GM18508 (cell line): Measurements from ENCODE around the gene ZNF394.

Experiments
- ATAC-seq: cut with Tn5 transposase; IDR thresholded peaks from one replicate; pipeline ENCODE4 v1.9.1; 2021; ENCODE audit warnings: moderate number of reproducible peaks; ENCODE audit not compliant: insufficient read depth, unreplicated experiment

ZNF394 gene

DNA sequence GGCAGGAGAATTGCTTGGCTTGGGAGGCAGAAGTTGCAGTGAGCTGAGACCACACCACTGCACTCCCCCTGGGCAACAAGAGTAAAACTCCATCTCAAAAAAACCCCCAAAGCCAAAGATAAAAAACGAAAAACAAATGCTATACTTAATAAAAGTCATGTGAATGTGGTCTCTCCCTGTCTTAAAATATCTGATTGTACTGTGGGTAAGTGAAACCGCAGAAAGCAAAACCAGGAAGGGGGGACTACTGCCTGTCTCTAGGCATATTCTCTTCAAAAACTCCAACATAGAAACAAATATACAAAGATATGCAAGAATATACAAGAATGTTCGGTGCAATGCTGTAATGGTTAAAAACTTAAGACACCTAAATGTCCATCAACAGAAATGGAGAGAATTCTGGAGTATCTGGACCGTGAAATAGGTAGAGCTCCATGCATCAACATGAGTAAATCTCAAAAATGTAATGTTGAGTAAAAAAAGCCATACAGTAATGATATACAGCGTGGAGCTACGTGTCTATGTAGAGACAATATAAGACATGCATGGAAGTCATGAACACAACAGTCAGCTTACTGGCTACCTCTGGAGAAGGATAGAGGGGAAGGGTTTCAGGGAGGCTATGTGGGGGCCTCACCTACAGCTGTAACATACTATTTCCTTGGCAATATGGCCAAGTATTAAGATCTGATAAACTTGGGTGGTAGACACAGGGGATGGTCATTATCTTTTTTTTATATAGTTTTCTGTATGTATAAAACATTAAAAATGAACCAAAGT, 2.1 kb downstream of the ZNF394 start:
- ATAC-seq = no peak

DNA sequence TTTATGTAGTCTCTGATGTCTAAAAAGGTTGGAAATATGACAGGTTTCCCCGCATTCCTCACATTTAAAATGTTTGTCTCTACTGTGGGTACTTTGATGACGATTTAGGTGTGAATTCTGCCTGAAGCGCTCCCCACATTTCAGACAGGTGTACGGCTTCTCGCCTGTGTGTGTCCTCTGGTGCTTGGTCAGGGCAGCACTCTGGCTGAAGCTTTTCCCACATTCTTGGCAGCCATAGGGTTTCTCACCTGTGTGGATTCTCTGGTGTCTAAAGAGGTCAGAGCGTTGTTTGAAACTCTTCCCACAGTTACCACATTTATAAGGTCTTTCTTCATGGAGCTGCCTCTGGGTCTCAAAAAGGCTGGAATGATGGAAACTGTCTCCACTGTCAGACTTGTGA, 6.3 kb downstream of the ZNF394 start:
- no peak for ATAC-seq

DNA sequence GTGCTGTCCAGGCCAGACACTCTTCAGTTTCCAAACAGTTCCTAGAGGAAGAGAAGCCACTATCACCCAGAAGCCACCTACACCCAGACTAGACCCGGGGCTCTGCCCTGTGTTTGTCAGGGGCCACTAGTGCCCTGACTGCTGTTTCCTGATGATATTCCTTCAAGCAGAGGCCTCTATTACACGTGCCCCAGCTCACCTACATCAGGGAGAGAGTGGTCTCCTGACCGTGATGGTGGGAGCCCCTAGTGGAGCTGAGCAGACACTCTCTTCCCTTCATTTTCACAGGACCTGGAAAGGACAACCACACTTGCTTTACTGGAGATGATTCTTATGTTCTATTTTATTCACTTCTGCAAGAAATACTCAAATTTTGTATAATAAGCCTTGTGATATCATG, 9.2 kb downstream of the ZNF394 start:
- ATAC-seq = no peak

DNA sequence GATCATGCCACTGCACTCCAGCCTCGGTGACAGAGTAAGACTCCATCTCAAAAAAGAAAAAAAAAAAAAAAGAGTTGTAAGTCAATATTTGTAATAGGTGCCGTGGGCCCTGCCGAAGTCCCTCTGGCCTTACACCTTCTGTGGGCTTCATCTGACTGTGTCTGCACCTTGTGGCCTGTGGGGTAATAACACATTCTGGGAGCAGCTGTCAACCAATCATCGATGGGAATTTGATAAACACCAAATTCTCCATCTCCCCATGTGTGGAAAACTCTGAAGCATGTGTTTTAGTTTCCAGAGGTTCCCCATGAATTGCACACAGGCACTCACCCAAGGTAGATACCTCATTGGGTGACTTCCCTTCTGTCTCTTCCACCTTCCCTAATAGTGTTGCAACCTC, 10.8 kb downstream of the ZNF394 start:
- no peak for ATAC-seq

DNA sequence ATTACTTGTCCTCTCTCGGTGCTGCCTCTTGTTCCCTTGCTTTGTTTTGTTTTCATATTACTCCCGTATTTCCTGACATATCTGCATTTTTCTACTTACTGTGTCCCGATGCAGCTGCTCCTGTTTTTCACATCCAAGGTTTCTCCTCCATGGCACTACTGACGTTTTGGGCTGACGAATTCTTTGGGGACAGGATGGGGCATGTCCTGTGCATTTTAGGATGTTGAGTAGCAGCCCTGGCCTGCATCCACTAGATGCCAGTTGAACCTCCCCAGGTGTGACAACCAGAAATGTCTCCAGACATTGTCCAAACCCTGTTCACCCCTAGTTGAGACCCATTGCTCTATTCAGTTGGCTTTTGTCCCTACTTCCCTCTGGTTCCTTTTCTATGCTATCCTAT, 15.0 kb downstream of the ZNF394 start:
- ATAC-seq = no peak

DNA sequence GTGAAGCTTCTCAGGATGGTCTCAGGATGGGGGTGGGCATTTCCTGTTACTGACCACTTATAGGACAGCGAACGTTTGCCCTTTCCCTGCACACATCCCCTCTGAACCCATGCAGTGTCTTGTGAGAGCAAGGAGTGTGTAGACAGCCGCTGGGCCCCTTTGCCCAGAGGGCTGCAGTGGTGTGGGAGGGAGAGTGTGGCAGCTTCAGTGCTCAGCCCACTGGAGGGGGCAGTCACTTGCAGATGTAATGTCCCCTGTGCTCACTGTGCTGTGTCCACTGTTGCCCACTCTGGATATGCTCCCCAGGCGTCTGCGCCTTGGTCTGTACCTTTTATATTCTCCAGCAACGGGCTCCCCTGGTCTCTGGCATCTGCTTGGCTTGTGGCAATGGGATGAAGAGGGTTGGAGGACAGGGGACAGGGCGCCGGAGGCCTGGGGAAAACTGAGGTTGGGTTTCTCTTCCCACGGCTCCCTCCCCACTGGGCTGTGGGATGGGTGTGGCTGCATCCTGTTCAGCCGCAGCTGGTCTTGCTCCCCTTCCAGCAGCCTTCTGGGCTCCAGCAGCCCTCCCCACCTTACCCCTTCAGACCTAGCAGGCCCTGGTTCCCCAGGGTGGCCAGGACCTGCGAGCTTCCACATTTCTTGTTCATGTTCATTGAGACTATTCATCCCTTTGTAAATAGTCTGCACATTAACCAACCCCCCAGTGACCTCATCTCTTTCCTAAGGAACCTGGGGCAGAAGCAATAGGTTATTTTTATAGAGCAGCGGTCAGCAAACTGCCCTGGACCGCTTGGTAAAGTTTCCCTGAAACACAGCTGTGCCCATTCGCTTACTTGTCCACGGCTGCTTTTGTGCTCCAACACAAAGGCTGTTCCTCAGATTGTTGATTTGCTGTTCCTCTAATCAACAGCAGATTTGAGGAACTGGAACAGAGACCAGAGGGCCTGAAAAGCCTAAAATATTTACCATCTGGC, 21.3 kb downstream of the ZNF394 start:
- no peak for ATAC-seq

DNA sequence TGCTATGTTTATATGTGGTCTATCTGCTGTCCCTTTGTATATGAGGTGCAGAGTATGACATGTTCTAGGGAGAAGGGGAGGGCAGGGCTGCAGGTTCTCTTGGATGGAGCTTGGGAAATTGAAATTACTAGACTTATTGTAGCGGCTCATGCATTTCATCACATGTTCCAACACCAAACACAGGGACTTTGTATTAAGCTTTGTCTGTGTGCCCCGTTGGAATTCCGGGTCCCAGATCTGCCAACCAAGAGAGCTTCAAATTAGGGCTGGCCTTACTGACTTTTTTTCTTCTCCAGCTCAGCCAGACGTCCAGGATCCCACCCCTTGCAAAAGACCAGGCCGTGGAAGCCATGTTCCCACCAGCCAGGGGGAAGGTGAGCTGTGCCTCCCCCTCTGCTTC, 24.0 kb downstream of the ZNF394 start:
- no peak for ATAC-seq

DNA sequence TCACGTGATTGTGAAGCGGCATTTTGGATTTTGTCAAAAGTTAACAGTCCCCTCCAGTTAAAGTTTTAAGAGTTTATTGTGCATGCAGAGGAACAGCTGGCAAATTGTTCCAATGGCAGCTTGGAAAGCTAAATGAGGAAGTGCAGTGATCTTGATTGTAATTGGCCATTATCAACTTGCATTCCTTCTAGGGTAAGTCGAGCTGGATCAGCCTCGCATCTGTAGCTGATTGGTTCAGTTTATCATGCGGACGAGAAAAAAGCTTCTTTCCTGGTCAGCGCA, 26.8 kb downstream of the ZNF394 start:
- no peak for ATAC-seq

DNA sequence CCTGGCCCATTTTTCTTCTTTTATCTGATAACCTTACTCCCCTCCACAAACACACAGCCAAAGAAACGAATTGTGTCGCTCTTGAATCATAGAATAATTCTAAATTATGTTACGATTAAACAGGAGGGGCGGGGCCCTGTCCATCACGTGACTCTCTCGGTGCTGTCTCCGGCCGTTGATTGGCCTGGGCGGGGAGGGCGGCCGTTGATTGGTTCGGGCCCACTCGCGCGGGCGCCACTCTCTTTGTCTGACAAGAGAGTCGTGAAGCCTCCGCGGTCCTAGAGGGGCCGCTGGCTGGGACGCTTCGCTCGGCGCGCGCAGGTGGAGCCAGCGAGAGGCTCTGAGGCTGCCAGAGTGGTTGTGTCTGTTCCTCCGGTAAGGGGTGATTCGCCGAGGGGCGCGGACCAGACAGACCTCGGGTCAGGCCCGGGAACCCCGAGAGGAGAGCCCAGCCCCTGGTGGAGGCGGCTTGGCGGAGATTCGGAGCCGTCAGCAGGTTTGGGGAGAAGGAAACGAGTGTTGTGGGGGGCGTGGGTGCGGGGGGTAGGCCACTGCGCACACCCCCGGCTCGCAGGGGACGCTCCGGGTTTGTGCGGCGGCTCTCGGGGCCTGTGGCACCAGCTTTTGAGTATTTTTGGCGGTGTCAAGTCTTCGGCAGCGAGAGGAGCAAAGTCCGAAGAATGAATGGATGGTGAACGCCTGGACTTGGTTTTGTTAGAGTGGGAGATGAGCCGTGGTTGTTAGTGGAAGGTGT, 27.3 kb downstream of the ZNF394 start, which contains the start of gene ZNF789:
Gene ZNF789 (plus strand): TSS at position 330 of the 754 bp plus-strand sequence. CDS start 3,567 bp downstream, outside the sequence.
- peak; percentile 69 for ATAC-seq

DNA sequence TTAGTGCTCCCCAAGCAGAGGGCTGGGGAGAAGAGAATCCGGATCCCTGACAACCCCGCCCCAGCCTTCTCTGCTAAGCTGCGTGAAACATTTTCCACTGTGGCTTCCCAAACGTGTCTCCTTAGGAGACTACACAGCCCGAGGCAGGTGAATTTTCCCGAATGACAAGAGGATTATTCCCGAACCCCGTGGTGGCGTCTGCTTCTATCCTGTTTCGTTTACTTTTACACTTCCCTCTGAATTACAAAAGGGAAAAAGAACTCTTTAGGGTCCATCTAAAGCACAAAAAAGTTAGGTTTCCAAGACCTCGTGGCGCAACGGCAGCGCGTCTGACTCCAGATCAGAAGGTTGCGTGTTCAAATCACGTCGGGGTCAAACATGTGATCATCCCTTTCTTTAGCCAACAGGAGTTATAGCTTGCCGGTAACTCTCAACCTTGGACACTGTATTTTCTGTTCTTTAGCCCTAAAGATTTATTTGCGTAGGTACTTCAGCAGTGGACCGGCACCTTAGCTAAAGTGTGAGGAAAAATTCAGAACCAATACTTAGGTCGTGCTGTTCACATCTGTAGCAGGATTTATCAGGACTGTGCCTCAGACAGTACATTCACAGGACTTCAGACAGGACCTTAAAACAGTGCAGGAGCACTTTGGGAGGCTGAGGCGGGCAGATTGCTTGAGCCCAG, 30.6 kb downstream of the ZNF394 start:
- ATAC-seq = no peak

DNA sequence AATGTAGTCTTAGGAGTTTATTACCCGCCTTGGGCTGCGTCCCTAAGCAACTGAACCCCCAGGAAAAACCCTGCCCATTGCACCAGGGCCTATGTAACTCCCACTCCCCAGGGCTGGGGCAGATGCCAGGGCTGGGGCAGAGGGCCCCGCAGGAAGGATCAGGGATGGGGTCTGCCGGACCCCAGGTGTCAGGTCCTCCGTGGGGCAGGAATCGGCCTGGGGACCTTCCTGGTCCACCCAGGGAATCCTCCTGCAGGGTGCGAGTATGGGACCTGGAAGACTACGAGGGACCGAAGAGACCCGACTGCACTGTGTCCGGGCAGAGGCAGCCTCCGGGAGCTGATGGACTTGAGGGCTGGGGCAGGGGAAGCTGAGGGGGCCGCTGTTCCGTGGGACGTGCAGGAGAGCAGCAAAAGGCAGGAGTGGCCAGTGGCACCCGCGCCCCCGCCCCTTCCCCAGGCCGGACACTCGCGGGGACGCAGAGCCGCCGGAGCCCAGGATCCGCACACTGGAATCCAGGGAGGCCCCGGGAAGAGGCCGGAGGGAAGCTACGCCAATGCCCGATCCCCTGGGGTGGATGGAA, 31.7 kb downstream of the ZNF394 start:
- ATAC-seq = no peak

DNA sequence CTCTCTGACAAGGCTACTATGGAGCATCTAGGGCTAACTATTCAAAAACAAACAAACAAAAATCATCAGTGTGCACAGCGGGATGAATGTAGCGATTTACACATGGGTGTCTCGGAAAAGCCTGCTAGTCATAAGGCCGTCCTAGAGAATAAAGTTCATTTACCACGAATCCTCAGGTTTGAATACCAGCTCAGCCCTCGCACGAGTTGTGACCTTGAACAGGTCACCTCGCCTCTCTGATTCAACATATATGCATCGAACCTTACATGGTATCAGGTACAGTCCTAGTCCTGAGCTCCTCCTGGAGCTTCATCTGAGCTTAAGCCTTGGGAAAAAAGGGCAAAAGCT, 34.7 kb downstream of the ZNF394 start:
- no peak for ATAC-seq

DNA sequence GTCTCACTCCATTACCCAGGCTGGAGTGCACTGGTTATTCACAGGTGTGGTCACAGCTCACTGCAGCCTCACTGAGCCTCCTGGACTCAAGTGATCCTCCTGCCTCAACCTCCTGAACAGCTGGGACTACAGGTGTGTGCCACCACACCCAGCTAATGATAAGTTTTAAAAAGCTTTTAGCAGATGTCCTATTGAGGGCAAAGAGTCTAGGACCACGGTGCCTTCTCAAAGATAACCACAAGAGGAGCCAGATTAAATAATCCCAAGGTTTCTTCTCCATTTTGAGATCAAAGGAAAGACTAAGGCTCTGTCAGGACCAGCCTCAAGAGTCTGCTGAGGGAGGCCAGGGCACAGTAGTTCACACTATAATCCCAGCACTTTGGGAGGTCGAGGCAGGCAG, 38.9 kb downstream of the ZNF394 start:
- ATAC-seq = no peak

DNA sequence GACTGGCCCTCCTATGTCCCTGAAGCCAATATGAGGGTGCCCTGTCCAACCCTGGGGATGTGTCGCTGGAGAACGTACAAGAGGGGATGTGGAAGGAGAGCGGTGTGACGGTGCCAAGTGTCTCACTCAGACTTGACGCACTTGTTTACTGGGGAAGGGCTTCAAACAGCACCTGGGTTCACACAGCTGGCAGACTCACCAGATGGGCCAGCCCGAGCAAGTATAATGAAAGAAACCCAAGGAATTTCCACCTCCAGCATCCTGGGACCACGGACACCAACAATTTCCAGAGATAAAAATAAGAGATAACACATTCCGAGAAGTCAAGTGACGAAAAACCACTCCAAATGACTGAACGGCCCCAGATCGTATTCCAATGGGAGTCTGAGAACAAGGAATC, 39.4 kb downstream of the ZNF394 start:
- no peak for ATAC-seq

DNA sequence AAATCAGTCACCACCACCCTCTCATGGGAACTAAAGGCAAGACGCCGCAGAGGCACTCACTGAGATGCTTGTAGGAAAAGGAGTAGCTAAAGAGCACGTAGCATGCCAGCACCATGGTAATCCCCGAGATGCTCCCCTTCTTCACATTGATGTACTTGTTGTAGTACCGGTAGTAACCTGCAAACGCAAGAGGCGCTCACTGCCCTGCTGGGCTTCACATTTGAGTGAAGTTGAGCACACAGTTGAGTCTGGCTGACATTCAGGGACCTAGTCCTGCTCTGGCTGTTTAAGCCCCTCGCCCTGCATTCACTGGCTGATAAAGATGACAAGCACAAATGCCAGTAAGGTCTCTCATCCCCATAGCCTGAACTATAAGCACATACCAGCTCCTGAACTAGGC, 41.0 kb downstream of the ZNF394 start:
- no peak for ATAC-seq

DNA sequence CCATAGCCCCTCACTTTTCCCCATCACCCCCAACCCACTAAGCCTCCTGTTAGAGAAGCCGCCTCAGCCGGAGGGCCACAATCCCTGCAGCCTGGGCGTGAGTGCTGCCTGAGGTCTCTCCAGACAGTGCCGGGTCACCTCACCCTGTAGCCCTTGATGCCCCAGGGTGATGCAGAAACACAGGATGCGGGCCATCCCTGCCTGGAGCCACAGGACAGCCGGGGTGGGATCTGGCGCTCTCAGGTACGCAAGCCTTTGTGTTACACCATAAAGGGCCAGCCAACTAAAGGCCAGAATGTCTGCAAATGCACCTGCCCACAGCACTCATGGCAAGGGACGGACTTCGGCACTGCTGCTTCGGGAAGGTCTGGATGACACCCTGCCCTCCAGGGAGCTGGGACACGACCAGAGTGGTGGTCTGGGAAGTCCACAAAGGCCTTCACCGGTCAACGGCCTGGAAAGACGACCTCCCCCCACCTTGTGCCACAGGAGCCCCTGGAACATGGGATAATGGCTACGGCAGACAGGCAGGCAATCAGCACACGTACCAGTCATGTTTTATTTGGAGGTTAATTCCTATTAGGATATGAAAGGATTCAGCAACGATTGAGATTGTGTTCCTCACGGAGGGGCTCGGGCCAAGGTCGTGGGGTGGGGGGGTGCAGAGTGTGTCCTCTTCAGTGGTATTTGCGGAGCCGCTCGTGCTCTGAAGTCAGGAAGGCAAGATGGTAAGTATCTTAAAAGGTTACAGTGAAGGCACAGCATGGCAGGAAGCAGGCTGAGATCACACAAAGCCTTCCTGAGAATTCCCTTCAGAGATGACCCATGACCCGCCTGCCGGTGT, 42.2 kb downstream of the ZNF394 start:
- no peak for ATAC-seq

DNA sequence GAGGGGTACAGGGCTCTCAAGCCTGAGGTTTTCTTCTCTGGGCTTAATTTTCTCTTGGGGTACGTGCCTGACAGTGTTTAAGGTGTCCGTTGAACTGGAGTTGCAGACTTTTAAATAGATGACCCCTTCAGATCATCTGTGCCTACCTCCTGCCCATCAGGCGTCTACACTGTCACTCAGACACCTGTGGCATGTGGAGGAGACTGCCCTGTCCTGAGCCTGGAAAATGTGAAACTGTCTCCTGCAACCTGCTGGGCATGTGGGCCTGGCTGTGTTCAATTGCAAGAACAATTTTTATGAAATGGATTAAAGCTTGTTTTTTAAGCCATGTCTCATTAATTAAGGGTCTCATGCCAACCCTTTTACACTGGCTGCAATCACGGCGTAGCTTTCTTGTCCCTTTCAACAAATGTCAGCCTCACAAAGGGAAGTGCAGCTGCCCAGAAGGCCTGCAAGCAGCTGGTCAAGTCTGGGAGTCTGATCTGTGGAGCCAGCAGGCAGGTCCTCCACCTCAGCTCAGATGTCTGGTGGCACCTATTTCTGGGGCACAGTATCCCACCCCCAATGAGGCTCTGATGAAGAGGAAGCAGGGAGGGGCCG, 42.9 kb downstream of the ZNF394 start:
- no peak for ATAC-seq

DNA sequence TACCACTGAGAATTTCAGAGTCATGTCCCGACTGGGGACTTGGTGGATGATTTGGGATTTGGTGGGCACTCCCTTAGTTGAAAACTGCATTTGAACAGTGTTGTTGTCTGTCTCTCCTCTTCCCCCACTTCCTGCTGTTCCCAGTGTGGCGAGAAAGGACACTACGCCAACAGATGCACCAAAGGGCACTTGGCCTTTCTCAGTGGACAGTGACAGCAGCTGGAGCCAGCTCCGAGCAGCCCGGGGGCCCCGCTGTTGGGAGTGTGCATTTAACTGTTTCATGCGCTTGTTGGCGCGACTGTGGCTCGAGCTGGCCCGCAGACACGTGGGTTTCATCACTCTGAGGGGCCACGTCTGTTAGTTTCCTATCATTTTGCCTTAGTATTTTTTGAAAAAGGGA, 43.8 kb downstream of the ZNF394 start:
- no peak for ATAC-seq

DNA sequence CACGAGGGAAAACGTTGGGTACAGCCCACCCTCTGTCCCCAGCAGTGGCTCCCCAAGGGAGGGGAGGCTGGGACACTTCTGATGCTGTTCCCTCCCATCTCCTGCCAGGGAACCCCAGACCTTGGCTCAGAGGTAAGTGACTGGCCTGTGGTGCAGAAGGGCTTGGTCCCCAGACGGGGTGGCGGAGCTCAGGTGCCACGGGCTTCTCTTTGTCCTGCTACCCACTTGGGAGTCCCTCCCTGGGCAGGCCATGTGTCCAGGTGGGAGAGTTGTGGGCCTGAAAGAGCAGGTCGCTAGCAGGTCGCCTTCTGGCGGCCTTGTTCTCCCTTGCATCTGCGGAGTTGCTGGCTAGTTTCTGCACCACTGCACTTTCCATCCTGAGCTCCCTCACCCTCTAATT, 44.2 kb downstream of the ZNF394 start:
- ATAC-seq = no peak
